ENCODE results near the gene COL4A2.

Gene COL4A2

GRCh38 chr13:110351636-110352420, 44.7 kb downstream of the COL4A2 start:
- in situ Hi-C loops (cut with HindIII; ENCODE audit: low sequenced_read_pairs), result no loop called here

GRCh38 chr13:110352735-110353134, 45.7 kb downstream of the COL4A2 start:
- in situ Hi-C loops (cut with HindIII; ENCODE audit: low sequenced_read_pairs), result no loop called here

DNA sequence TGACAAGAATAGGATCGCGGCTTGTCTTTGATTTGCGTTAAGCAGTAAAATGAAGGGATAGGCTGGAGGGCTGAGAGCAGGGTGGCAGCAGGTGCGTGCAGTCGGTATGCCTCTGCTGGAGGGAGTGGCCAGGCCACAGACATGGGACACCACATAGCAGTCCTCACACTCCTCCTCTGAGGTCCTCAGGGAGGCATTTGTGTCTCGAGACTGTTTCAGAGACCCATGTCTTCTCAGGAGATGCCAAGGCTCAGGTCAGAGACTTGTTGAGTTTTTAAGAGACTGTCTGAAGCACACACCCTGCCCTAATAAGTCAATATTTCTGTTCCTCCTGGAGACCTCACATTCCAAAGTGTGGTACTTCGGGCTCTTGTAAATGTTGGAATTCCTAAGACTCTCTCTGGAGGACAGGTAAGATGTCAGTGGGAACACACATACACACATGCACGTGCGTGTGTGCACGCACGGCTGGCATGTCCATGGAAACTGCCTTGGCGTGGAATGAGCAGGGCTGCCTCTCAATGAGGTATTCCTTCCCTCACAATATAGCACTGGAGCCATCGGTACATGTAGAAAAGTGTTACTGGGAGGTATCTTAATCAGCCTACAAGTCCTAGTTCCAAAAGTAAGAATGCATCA, 46.4 kb downstream of the COL4A2 start:
- in situ Hi-C loops (cut with HindIII; ENCODE audit: low sequenced_read_pairs), result no loop called here

- in situ Hi-C loops (cut with HindIII; ENCODE audit: low sequenced_read_pairs), result no loop called here
These were observed 47.1 kb downstream of the COL4A2 start for GRCh38 chr13:110354123-110354627.

GRCh38 chr13:110354715-110355473, 47.8 kb downstream of the COL4A2 start:
- in situ Hi-C loops (cut with HindIII; ENCODE audit: low sequenced_read_pairs), result no loop called here

DNA sequence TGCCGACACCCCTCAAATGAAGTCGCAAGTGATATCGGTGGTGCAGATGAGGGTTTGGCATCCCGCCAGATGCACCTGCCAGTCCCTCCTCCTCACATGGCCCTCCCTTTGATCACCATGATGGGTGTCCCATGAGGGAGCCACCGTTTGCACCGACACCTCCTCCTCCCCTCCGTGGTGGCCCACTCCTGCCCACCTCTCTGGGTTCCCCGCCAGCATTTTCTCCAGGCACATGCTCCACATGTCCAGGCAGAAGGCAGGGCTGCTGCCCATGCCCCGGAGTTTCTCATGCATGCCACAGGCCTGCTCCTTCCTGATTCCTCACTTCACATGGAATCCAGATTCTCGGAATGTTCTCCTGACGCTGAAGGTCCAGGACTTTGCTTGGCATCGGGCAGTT, 49.3 kb downstream of the COL4A2 start:
- in situ Hi-C loops (cut with HindIII; ENCODE audit: low sequenced_read_pairs), result no loop called here

GRCh38 chr13:110358381-110358780, 51.3 kb downstream of the COL4A2 start:
- in situ Hi-C loops (cut with HindIII; ENCODE audit: low sequenced_read_pairs), result no loop called here

- in situ Hi-C loops (cut with HindIII; ENCODE audit: low sequenced_read_pairs), result no loop called here
These were observed 52.8 kb downstream of the COL4A2 start for GRCh38 chr13:110359840-110360301.

- in situ Hi-C loops (cut with HindIII; ENCODE audit: low sequenced_read_pairs), result no loop called here
These were observed 53.5 kb downstream of the COL4A2 start for GRCh38 chr13:110360598-110360997.

GRCh38 chr13:110361365-110361911, 54.4 kb downstream of the COL4A2 start:
- in situ Hi-C loops (cut with HindIII; ENCODE audit: low sequenced_read_pairs), result no loop called here

- in situ Hi-C loops (cut with HindIII; ENCODE audit: low sequenced_read_pairs), result no loop called here
These were observed 55.9 kb downstream of the COL4A2 start for GRCh38 chr13:110363010-110363409.

DNA sequence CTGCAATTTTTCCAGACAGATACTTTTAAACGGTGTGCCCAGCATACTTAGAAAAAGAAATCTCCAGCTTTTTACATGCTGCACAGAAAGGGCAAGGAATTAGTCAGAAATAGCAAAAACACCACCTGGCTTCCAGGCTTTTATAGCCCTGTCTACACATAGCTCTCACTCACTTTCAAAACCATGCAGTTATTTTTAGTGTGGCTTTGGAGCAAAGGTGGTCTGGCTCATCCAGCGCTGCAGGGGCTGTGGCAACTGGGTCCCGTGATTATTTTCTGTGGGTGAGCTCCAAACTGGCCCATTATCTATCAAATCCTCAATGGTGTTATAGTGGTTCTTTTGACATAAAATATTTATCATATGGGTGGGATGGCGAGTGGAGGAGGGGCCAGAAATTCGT, 57.0 kb downstream of the COL4A2 start:
- in situ Hi-C loops (cut with HindIII; ENCODE audit: low sequenced_read_pairs), result no loop called here

GRCh38 chr13:110365876-110366275, 58.8 kb downstream of the COL4A2 start:
- in situ Hi-C loops (cut with HindIII; ENCODE audit: low sequenced_read_pairs), result no loop called here

DNA sequence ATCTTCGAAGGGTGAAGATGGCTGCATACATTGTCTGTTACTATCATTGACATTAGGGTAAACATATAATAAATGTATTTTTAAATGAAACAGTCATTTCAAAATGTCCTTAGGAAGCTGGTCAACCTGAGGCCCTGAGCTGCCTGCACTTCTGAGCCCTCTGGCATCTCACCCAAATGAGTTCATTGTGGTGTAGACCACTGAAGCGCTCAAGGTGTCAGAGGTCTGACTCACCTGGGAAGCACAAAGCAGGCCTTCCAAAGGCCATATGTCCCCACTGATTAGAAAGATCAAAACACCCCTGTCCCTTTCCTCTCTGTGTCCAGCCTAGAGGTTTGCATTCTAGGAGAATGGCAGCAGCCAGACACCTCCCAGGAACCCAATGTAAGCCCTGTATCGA, 59.6 kb downstream of the COL4A2 start:
- in situ Hi-C loops (cut with HindIII; ENCODE audit: low sequenced_read_pairs), result no loop called here

GRCh38 chr13:110367620-110368019, 60.5 kb downstream of the COL4A2 start:
- in situ Hi-C loops (cut with HindIII; ENCODE audit: low sequenced_read_pairs), result no loop called here

DNA sequence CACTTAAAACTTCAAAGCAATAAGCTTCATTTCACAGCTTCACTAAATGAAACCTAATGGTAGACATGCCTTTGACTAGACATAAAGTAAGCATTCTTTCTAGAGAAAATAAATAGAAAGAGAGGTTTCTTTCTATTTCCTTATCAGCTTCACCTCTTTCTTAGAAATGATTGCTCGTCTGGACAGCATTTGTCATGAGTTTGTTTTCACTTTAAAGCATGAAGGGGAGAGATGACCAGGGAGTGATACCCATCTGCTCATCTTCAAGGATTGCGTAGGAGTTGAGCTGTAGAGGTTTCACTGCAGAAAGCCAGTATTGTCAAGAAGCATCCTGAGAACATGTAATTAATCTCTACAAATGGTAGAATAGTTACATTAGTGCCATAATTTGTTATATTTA, 61.3 kb downstream of the COL4A2 start:
- in situ Hi-C loops (cut with HindIII; ENCODE audit: low sequenced_read_pairs), result no loop called here

DNA sequence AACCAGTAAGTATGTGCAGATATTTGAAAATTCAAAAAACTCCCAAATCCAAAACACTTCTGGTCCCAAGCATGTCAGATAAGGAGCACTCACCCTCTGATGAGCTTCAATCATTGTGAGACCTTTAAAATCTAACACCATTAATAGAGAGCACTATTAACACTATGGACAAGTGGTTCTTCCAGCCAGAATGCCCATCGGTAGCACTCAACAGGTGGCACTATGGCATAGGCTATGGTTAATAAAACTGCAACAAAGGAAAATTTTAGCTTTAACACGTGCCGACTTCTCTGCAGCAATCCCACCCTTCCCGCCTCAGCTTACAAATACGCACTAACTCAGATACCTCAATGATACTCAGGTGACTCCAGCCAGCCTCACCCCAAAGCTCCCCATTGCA, 62.3 kb downstream of the COL4A2 start:
- in situ Hi-C loops (cut with HindIII; ENCODE audit: low sequenced_read_pairs), result no loop called here

GRCh38 chr13:110371550-110372465, 64.7 kb downstream of the COL4A2 start:
- in situ Hi-C loops (cut with HindIII; ENCODE audit: low sequenced_read_pairs), result no loop called here

GRCh38 chr13:110372676-110373075, 65.6 kb downstream of the COL4A2 start:
- in situ Hi-C loops (cut with HindIII; ENCODE audit: low sequenced_read_pairs), result no loop called here

DNA sequence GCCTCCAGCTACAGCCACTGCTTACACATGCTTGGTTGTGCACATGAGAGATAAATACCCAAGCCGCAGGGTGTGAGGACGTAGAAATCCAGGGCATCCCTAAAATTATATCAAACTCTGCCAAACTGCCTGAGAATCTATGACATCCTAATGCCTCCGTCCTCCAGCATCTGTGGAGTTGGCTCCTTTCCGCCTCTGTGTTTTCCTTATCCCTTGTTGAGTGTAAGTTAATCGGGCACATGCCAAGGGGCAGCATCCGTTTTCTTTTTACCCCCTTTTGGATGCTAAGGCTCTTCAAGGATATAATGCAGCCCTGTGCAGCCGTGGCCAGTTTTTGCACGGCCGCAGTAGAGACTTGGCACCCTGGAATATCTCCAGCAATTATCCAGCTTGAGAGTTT, 66.5 kb downstream of the COL4A2 start:
- in situ Hi-C loops (cut with HindIII; ENCODE audit: low sequenced_read_pairs), result no loop called here
